Dermis blood vessel endothelial cell (primary cell): ENCODE results near the gene DIP2B. TPM values are rescaled to one million over a fixed set of nuclear protein-coding genes. Genes with fewer than 3 reads are reported as not detected.

Experiments
- DNase-seq: peaks from one replicate; pipeline ENCODE4 v3.0.0; 2010
- total RNA-seq: library from RNA; depleted of rRNA; stranded (reverse); fragments of >200 nt; gene quantifications from 2 replicates; pipeline ENCODE4 v1.2.3, GENCODE V29; 2014

DIP2B gene
- total RNA-seq, 1 donor from 2014 or later, result 44.1 TPM

DNA sequence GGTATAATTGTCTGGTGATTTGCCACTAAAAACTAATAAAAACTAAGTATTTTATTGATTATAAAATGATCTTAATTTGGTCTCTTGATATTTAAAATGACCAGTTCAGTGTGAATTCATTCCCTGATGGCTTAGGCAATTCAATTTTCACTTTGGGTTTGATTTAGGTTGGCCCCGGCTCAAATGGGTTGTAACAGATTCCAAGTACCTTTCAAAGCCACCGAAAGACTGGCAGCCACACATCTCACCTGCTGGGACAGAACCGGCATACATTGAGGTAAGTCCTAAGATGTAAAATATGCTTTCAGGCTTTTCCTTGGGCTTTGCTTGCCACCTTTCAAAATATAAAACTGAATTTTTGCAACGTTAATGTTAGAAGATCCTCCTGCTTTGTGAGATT, 181.6 kb downstream of the DIP2B start:
- no peak for DNase-seq

DNA sequence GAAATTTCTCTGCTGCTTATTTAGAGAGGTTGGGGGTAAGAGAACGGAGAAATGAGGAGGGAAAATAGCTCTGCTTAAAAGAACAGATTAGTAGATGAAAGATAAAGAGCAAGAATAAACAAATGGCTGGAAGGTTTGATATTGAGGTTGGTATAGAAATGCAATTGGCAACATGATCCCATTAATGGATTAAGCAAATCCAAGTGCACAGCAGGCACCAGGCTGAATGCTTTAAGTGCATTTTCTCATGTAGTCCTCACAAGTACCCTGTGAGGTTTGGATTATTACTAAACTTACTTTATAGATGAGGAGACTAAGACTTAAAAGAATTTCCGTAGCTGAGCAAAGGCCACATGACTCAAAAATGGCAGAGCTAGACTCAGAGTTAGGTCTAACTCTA, 182.2 kb downstream of the DIP2B start:
- DNase-seq, result no peak

DNA sequence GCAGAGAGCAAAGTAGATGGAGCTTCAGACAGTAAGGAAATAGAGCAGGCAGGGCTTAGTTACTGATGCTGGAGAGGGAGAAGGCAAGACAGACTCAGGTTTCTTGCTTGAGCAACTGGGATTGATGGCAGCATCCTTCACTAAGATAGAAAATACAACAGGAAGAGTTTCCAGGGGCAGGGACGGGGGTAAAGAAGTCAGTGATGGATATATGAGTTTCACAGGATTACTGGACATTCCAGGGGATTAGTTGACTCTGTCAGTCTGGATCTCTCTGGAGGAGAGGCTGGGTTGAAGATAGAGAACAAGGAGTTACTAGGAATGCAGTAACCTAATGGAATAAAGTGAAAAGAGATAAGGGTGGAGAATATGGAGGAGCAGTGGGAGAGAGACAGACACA, 184.7 kb downstream of the DIP2B start:
- DNase-seq, result no peak

DNA sequence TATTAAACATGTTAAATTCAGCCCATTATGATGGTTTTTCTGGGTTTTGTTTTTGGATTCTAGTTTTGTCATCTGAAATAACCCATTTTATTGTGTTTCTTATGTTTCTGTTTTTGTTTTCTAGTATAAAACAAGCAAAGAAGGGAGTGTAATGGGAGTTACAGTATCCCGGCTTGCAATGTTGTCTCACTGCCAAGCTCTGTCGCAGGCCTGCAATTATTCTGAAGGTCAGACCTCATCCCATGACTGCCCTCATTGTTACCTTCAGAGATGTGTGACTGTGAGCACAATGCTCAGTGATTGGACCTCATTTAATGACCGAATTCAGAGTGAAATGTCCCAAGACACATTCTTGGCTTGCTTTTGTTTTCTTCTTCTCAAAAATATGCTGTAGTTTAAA, 186.1 kb downstream of the DIP2B start:
- peak; percentile 60 for DNase-seq

DNA sequence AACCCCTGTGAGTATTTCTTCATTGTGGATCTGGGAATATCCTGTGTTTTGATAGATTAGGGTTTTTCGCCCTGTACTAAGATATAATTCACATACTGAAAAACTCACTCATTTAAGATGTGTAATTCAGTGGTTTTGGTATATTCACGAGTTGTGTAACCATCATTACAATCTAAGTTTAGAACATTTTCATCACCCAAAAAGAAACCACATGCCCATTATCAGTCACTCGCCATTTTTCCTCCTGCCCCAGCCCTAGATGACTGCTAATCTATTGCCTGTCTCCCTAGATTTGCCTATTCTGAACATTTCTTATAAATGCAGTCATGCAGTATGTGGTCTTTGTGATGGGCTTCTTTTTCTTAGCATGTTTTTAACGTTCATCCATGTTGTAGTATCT, 191.2 kb downstream of the DIP2B start:
- DNase-seq, result no peak

DNA sequence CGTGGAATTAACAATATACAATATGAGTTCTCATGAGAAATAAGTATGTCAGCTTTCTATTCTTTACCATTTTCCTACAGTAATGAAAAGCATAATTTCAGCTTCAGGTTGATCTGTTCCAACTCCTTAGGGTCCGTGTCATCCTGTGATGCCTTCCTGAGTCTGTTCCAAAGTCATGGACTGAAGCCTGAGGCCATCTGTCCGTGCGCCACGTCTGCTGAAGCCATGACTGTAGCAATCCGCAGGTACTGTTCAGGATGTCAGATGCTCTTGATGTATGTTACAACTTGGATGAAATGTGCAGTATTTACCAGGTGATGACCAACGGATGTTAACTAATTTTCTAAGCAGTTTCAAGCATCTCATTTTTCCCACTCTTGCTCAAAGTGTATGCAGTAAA, 192.1 kb downstream of the DIP2B start:
- DNase-seq, result no peak

DNA sequence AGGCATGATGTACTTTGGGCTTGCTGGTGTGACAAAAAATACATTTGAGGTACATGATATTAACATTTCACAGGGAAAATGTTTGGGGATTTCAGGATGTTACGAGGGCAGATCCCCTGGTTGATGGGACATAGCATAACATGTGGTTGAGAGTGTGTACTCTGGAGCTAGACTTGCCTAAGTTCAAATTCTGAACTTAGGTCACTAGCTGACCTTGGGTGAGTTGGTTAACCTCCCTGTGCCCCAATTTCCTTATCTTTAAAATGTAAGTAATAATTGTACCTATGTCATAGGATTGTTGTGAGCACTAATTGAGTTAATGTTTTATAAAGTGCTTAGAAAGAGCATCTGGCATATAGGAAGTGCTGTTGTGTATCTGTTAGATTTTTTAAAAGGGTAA, 194.4 kb downstream of the DIP2B start:
- DNase-seq, result no peak

DNA sequence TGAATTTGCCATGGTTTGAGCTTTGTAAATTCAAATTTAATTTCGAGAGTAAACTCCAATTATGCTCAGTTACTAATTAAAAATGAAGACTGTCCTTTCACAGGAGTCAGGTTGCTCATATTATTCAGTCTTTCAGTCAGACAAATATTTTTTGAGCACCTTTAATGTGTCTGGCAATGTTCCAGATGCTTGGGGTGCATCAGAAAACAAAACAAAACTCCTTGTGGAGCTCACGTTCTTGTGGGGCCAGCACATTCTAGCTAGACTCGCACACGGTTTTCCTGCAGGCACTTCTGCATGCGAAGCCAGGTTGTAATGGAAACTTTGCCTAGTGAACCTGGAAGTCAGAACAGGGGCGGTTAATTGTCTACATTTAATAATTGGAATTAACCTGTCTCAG, 195.2 kb downstream of the DIP2B start:
- DNase-seq, result no peak

DNA sequence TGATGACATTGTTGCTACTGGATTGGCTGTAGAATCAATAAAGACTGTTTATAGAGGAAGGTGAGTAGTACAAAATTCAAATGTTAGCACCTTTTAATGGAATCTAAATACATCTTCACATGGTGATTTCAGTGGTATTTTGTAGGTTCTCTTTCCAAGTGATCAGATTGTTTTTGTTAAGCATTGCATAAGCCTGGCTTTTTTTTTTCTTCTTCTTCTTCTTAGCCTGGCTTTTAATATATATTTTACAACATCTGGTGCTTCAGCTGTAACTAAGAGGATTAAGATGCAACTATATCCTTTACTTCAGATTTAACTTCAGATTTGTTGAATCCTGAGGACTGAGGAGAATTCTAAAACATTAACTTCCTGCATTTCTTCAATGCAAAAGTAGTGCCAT, 201.8 kb downstream of the DIP2B start:
- DNase-seq, result no peak

DNA sequence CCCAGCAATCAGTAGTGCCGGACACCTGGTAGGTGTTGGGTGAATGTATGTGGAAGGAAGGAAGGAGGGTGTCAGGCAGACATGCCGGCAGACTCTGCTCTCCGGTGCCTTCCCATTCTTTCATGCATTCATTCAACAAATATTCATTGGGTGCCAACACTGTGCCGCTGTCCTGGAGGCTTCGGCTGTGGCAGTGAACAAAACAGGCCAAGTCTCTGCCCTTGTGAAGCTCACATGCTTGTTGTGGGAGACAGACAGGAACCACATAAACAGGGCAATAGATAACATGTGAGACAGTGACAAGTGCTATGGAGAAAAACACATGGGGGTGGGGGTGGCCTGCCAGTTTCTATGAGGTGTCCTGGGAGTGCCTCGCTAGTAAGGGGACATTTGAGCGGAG, 202.6 kb downstream of the DIP2B start:
- DNase-seq, result no peak

DNA sequence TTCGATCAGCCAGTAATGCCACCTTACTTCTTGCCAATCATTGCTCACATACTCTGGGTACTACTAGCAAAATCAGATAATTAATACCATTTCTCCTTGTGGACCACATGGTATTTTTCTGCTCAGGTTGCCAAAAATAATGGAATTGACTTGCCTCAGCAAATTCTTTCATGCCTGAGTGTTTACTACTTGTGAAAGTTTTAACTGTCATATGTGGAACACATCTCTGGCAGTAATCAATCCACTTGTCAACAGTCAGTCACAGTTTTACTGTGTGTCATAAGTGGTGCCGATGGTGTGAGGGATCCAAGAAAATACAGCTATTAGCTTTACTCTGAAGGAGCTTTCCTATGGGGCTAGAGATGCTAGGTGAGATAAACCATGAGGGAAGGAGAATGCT, 203.8 kb downstream of the DIP2B start:
- no peak for DNase-seq

DNA sequence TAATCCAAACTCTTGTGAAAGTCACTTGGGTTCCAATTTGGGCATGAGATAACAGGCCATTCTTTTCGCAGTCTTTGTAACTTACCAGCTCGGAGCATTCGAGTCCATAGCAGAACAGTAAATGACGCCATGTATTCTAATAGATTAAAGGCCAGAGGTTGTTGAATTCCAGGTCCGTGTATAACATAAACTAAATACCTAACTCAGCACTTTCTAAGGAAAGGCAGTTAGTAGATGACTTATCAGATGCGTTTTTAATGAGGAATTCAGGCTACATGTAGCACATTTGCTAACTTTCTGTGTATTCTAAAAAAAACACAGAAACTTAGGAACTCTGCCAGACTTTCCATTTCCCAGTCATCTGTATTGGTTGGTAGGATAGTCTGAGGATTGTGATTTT, 206.3 kb downstream of the DIP2B start:
- no peak for DNase-seq

DNA sequence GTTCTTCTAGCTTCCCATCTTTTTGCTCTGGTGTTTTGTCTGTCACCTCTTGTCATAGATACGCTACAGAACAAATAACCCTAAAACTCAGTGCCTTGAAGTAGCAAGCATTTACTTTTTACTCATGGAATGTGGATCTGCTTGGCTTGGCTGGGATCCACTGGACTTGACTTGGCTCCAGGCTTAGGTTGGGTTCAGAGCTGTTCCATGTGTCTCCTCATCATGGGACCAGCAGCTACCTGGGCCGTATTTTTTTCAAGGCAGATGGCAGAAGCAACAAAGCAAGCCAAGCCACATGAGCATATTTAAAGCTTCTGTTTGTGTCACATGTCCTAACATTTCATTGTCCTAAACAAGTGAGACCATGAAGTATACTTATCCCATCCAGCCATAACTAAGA, 210.4 kb downstream of the DIP2B start:
- DNase-seq, result no peak

DNA sequence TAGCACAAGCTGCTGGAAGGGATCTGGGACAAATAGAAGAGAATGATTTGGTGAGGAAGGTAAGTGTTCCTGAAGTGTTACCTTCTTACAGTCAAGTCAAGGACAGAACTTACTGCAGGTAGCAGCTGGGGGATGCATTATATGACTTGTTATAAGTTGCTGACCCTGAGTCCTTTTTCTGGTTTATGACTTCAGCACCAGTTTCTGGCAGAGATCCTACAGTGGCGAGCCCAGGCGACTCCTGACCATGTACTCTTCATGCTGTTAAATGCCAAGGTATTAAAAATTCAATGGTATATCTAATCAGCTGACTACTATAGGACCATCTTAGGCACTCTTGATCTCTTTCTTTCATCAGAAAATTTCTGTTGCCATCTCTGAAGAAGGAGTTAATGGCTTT, 214.0 kb downstream of the DIP2B start:
- no peak for DNase-seq

DNA sequence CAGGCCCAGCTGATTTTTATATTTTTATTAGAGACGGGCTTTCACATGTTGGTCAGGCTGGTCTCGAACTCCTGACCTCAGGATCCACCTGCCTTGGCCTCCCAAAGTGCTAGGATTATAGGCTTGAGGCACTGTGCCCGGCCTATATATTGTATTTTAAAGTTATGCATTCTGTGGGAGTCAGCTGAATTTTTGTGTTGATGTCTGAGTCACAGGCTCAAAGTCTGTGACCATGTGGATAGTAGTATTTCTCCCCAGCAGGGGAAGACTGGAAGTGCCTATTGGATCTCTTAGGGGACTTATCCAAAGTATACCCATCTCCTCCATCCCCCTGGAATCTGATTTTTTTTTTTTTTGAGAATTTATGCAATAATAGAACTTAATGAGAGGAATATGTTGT, 215.3 kb downstream of the DIP2B start:
- no peak for DNase-seq

DNA sequence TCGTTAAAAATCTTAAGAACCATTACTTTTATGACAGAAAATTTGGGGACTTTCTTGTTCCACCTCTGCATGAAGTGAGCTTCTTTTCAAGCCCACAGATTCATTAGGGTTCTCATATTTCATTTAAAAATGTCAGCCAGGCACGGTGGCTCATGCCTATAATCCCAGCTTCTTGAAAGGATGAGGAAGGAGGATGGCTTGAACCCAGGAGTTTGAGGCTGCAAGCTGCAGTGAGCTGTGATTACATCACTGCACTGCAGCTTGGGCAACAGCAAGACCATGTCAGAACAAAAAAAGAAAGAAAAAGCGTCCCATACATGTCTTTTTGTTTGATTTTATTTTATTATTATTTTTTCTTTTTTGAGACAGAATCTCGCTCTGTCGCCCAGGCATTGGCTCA, 215.7 kb downstream of the DIP2B start:
- DNase-seq, result no peak

DNA sequence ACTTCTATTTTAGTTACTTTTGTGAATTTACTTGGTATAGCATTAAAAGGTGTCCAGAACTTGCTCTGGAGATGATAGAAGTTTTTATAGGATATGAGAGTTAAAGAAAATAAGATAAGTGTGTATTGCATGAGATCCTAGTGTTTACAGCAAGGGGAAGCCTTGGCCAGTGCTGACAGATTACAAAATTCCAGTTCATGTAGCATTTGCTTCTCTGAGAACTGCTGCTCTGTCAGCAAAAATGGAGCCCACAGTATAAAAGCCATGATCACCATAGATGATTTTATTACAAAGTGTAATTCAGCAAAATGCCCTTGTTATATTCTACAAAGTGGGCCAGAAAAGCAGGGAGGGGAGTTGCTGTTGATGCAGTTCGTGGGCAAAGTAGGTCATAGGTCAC, 219.1 kb downstream of the DIP2B start:
- DNase-seq, result no peak

DNA sequence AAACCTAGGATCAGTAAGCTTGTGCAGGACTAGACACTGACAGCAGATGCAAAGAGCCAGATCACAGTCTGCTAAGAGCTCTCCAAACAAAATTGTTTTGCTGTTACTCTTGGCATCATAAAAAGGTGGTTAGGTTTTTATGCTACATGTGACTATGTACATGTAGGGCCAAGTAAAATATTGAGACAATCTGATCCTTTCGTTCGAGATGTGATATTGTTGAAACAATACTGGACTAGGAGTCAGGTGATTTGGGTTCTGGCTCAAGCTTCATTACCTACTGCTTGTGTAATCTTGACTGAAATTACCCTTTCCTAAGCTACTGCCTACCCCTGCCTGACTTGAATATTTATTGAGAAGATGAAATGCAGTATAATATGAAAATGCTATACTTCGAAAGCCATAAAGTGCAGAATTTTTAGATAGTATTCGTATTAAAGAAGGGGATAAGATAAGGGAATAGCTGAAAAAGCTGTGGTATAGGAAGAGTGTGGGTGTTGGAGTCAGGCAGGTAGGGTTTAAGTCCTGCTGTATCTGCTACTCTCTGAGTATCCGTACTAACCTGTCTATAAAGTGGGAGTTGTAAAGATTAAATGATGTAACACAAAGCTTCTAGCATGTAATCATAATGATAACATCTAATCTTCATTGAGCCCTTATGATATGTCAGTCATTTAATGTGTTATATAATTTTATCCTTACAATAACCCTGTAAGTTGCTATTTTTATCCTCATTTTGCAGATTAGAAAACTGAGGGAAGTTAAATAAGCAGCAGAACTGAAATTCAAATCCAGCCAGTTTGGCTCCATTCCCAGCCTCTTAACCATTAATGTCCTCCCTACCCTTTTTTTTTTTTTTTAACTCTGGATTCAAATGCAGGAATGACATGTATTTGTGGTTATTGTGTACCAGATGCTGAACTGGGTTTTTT, 220.5 kb downstream of the DIP2B start:
- no peak for DNase-seq

DNA sequence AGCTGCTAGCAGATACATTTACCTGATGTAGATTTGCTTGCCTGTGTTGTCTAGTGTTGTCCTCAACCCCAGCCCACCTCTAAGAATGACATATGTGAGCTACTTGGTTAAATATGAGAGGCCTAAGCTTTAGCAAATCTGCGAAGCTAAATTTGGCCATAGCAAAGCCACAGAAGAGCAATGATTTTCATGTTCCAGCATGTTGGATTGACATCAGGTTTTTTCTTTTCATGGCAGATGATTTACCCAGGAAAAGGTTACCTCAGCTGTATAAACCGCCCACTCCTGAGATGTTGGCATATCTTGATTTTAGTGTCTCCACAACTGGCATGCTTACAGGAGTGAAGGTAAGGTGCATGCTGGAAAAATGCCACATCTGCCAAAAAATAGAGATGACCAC, 222.7 kb downstream of the DIP2B start:
- no peak for DNase-seq

DNA sequence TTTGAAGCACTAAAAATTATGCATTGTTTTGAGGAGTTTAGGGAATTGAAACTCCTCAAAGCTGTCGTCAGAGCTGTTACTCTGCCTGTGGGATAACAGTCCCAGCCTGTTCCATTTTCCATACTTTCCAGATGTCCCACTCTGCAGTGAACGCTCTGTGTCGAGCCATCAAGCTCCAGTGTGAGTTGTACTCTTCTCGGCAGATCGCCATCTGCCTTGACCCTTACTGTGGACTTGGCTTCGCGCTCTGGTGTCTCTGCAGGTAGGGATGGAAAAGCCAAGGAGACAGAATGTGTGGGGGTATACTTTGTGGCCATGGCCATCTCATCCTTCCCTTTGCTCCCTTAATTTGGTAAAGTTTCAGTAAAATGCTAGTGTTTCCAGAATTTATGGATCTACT, 223.6 kb downstream of the DIP2B start:
- DNase-seq, result no peak

DNA sequence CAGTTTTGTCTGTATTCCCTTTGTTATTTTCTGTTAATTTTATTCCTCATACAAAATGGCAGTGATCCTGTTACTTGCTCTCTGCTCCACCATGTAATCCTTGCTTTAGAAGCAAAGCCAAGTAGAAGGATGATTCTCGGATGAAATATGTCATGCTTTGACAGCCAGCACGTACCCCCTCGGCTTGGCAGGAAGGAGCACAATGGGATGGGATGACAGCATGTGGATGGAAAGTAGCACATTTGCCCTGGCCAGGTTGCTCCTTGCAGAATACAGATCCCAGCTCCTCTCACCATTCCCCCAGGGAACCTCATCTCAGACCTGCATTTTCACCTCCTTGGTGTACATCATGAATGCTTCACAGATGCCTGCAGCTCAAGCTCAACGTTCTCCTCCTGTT, 224.1 kb downstream of the DIP2B start:
- DNase-seq, result no peak

DNA sequence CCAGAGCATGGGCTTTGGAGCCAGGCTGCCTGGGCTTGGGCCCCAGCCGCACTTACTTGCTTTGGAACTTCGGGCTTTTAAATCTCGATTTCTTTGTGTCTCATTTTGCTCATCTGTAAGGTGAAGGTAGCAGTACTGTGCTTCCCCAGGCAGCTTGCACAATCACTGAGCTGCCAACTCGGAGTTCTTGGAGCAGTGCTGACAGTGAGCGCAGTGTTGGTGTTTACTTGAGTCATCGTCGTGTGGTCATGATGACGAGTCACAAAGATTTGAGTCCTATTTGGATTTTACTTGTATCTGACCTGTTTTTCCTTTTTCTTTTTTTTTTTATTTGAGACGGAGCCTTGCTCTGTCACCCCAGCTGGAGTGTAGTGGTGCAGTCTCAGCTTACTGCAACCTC, 227.8 kb downstream of the DIP2B start:
- DNase-seq, result no peak

DNA sequence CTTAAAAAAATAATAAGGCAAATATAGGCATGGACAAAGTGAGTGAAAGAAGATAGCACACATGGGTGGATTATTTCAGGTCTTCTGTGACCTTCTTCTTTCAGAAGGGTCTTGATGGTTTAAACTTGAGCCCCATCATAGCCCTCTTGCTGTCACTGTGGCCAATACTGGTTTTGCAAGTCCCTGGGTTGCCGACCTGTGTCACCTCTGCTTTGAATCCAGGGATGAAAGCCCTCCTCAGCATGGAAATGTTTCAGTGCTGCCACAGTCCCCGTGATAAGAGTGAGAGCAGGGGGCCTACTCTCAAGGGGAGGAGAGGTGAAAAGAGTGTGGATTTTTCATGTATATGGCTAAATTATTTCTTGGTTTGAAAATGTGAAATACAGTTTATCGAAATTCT, 228.9 kb downstream of the DIP2B start:
- DNase-seq, result no peak

DNA sequence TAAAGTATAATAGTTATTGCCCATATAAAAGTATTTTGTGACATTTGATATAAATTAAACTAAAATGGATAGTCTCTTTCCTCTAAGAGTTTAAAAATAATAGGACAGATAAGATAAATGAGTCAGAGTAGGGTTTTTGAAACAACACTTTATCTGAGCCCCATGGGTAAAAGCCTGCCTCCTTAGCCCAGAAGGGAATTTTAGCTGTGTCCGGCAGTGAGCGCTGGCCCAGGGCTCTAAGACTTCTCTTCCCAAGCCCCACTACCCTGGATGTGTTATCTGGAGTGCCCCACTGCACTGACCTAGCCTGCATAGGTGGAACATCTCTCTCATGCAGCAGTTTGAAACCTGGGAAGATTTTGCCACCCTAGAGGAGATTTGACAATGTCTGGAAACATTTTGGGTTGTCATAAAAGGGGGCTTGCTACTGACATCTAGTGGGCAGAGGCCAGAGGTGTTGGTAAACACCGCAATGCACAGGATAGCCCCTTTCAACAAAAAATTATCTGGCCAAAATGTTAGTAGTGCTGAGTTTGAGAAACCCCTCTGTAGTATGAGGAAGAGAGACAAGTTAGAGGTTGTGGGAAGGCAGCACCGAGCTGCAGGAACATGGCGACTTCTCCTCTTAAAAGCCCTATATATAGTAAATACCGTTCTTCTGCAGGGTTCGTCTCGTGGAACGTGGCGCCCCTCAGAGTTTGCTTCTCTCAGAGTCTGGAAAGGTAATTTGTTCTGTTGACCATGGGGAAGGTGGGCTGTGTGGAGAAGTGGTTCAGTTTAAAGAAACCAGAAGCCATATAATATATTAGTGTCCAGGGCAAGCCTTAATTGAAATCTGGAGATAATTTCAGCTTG, 229.9 kb downstream of the DIP2B start:
- DNase-seq, result peak; percentile 63
